Ishikawa (cell line): ENCODE data around the gene LCN10.

Experiments
- CEBPB ChIP-seq: IDR thresholded peaks from 2 replicates; pipeline ENCODE4 v1.6.1; 2012
- CREB1 ChIP-seq: IDR thresholded peaks from 2 replicates; pipeline ENCODE4 v1.6.1; 2012; ENCODE audit warnings: low read depth
- EGR1 ChIP-seq: IDR thresholded peaks from 2 replicates; pipeline ENCODE4 v1.6.1; 2012
- EP300 ChIP-seq: IDR thresholded peaks from 2 replicates; pipeline ENCODE4 v1.6.1; 2012; ENCODE audit warnings: borderline replicate concordance
- FOXM1 ChIP-seq: IDR thresholded peaks from 2 replicates; pipeline ENCODE4 v1.6.1; 2012; ENCODE audit warnings: low read depth, borderline replicate concordance
- MAX ChIP-seq: IDR thresholded peaks from 2 replicates; pipeline ENCODE4 v1.6.1; 2012
- NFIC ChIP-seq: IDR thresholded peaks from 2 replicates; pipeline ENCODE4 v1.6.1; 2012
- RAD21 ChIP-seq: IDR thresholded peaks from 2 replicates; pipeline ENCODE4 v1.6.1; 2012; ENCODE audit warnings: low read depth
- REST ChIP-seq: IDR thresholded peaks from 2 replicates; pipeline ENCODE4 v1.6.1; 2012; ENCODE audit warnings: low read depth, mild to moderate bottlenecking
- TAF1 ChIP-seq: IDR thresholded peaks from 2 replicates; pipeline ENCODE4 v1.6.1; 2012; ENCODE audit warnings: low read depth, mild to moderate bottlenecking
- TCF12 ChIP-seq: IDR thresholded peaks from 2 replicates; pipeline ENCODE4 v1.6.1; 2012; ENCODE audit warnings: low read depth
- TEAD4 ChIP-seq: IDR thresholded peaks from 2 replicates; pipeline ENCODE4 v1.6.1; 2012
- USF1 ChIP-seq: IDR thresholded peaks from 2 replicates; pipeline ENCODE4 v1.6.1; 2012
- YY1 ChIP-seq: IDR thresholded peaks from 2 replicates; pipeline ENCODE4 v1.6.1; 2012; ENCODE audit warnings: low read depth
- ZBTB7A ChIP-seq: IDR thresholded peaks from 2 replicates; pipeline ENCODE4 v1.6.1; 2012; ENCODE audit warnings: low read depth

Gene LCN10

GRCh38 chr9:136787690-136788400 lies 45.1 kb upstream of the LCN10 start:
- TF ChIP-seq RAD21 (peak; percentile 94), ZBTB7A (peak; percentile 77; the same call in 1 of the 2 replicates), YY1 (no peak)

GRCh38 chr9:136786451-136786850 lies 43.7 kb upstream of the LCN10 start:
- TF ChIP-seq TCF12 (no peak), ZBTB7A (no peak), EGR1 (no peak), CREB1 (no peak), FOXM1 (no peak), EP300 (no peak), MAX (no peak), TAF1 (no peak), RAD21 (no peak), USF1 (no peak), REST (no peak), CEBPB (no peak), NFIC (no peak), TEAD4 (no peak), YY1 (no peak)

- TF ChIP-seq ZBTB7A (no peak), YY1 (no peak), TEAD4 (no peak), EGR1 (no peak), TAF1 (no peak), RAD21 (no peak), TCF12 (no peak), REST (no peak), EP300 (no peak), FOXM1 (no peak), MAX (no peak), CEBPB (no peak), NFIC (no peak), CREB1 (no peak)
These were observed 42.2 kb upstream of the LCN10 start for GRCh38 chr9:136784997-136785361.

GRCh38 chr9:136784249-136784996 lies 41.7 kb upstream of the LCN10 start:
- TF ChIP-seq RAD21 (peak; percentile 44), EP300 (no peak)

GRCh38 chr9:136782452-136782851 lies 39.7 kb upstream of the LCN10 start:
- TF ChIP-seq NFIC (no peak), CEBPB (no peak), ZBTB7A (no peak), TCF12 (no peak), FOXM1 (no peak), YY1 (no peak), RAD21 (no peak), USF1 (no peak), CREB1 (no peak), EGR1 (no peak), MAX (no peak), EP300 (no peak), TAF1 (no peak), TEAD4 (no peak), REST (no peak)
